ELR (cell line): ENCODE measurements around the gene SMPD1.

Source experiments
- DNase-seq: peaks from one replicate; pipeline ENCODE4 v3.0.0-alpha.2; 2015; ENCODE audit warnings: low read depth

The SMPD1 gene

DNA sequence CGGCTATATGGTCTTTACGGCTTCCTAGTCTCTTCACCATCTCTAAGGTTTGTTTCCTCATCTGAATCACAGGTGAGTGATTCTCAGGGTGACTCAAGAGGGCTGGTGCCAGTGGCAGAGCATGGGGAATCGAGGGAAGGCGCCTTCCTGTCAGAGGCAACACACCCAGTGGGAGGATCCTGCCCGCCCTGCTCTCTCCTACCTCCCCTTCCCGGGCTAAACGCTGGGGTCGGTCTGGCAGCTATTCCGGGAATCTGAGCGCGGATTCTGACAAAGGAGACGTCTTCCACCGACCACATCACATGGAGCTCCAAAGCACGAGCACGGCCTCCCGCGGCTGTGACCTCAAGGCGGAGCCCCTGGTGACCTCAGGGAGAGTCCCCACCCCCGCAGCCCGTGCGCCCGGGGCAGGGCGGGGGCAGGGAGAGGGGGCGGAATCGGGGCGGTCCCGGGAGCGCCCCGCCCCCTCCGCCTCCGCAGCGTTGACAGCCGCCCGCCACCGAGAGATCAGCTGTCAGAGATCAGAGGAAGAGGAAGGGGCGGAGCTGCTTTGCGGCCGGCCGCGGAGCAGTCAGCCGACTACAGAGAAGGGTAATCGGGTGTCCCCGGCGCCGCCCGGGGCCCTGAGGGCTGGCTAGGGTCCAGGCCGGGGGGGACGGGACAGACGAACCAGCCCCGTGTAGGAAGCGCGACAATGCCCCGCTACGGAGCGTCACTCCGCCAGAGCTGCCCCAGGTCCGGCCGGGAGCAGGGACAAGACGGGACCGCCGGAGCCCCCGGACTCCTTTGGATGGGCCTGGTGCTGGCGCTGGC, at the start of gene SMPD1:
SMPD1 (plus strand) TSS at position 570 of the 813 bp plus-strand sequence; CDS start at position 695, 125 bp downstream.
- DNase-seq, result peak; percentile 88

DNA sequence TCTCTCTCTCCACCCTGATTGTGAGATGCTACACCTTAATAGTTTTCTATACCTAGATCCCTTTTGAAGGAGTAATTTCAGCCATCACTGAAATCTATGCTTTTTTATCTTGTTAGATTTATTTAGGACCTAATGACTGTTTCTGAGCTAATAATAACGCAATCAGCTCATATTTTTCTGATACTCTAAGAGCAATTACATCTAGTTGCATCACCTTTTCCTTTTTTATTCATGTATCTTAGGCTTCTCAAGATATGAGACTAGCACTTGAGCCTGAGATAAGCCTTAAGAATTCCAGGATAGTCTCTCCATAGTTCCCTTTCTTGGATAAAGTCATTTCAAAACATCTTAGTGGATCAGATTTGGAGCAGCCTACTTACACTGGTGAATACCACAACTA, 44.9 kb upstream of the SMPD1 start:
- no peak for DNase-seq

DNA sequence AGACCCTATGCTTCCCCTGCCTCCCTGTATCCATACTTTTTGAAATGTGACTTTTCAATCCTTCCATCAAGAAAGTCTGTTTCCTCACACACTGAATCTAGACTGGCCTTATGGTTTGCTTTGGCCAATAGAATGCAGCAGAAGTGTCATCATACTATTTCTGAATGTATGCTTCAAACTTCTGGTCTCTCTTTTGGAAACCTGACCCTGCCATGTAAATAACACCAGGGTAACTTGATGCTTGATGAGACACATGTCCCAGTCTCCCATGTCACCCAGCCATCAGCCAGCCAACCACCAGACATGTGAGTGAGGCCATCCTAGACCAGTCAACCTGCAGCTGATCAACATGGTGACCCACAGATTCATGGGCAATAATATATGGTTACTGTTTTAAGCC, 40.2 kb upstream of the SMPD1 start:
- no peak for DNase-seq

DNA sequence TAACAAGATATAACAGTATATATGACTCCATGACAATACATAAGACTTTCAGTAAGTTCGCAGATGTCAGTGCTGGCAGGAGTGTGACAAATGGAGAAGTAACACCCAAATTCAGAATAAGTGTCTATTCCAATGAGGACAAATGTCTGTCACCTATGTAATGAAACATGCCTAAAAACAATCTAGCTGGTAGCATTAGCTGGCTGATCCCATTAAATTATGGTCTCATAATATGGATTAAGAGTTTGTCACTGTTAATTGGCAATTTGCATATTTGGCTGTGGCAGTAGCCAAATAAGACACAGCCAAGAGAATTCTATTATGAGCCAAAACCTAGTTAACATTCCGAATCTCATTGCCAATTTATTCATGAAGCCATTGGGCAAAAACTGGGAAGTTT, 39.8 kb upstream of the SMPD1 start:
- DNase-seq, result no peak

DNA sequence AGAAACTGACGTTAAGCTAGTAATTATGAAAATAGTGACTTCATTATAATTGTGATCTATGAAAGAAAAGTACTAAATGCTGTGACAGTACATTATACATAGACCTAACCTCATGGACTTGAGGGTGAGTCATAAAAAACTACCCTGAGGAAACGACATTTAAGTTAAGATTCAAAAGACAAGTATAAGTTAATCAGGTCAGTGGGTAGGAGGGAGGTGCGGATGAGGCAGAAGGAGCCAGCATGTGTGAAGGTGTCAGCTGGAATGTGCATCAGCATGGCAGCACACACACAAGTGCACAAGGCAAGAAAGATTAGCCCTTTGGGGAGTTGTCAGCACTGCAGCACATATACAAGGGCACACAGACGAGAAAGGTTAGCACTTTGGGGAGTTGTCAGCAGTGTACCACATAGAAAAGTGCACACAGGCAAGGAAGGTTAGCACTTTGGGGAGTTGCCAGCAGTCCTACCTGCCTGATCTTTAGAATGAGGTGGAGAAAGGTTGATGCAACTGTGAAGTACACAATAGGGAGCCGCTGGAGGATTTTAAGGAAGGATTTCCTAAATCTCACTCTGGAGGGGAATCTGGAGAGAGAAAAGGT, 38.4 kb upstream of the SMPD1 start:
- DNase-seq, result peak; percentile 21

DNA sequence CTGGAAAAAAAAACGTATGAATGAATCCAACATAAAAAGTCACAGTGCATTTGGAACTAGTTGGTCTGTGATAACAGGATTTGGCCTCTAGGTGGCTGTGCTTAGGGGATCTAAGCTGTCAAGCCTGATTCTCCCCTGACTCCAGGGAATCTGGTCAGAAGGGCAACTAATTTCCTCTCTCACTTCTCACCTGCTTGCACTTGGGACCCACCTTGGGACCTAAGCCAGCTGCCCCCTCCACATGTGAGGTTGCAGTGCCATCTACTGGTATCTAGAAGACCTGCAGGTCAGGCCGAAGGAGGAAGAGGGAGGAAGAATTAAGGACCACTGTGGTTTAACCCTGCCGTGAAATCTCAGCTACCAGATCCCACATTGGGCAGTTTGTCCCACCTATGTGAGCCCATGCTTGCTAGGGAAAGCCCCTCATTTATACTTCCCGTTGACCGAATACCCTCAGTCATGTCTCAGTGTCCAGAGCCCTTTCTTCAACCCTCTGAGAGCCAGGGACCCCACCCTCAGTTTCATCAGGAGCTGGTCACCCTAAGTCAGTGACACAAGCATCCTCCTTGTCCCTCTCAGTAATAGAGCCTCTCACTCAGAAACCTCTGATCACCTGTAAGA, 36.8 kb upstream of the SMPD1 start:
- DNase-seq, result peak; percentile 66

DNA sequence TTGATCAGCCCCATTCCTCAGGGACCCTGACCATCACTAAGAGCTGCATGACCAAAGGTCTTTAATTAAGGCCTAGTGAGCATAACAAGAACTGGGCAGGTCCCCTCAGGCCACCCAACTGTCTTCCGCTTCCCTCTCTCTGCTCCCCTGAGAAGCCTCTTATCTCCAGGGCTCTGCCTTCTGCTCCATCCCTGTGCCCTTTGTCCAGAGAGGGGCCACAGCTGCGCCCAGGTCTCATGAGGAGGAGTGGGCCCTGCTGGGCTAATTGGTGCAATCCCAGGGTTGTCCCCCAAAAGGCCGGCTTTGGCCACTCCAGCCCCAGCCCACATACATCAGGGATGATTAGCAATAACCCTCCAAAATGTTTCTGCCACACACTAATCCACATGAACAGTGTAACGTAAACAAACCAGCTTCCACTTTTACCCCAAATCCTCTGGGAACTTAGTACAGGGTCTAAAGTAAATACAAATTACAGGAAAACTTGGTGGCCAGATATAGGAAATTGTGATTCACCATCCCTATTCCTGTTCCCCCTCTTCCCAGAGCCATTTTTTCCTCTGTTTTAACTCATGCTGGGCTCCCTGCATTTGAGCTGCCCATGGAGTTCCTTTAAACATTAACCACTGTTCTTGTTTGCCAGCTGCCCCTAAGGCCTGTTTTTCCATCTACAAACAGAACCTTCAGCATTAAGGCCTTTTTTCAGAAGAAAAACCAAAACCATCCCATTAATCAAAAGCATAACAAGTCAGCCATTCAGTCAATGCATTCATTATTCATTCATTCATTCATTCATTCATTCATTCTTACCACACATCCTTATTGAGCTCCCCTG, 35.4 kb upstream of the SMPD1 start:
- no peak for DNase-seq

DNA sequence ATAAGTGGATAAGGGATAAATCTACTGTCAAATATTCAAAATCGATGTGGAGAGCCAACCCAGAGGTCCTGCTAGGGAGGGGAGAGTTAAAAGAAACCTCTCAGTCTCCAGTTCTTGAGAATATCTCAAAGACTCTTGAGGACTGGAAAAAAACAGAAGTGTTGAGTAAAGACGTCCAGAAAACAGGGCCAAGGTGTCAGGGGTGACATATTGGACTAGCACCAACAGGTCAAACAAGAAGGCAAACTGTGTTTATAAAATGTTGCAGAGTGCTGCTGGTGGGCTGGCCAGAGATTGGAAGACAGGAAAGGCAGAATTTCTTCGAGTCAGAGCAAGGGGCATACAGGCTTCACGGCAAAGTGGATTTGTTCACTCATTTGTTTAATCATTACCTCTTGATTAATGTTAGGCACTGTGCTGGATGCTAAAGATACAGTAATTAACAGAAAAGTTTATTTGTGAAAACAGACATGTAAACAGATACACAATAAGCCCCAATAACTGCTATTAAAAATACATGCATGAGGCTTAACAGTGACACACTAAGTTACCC, 33.7 kb upstream of the SMPD1 start:
- DNase-seq, result no peak

DNA sequence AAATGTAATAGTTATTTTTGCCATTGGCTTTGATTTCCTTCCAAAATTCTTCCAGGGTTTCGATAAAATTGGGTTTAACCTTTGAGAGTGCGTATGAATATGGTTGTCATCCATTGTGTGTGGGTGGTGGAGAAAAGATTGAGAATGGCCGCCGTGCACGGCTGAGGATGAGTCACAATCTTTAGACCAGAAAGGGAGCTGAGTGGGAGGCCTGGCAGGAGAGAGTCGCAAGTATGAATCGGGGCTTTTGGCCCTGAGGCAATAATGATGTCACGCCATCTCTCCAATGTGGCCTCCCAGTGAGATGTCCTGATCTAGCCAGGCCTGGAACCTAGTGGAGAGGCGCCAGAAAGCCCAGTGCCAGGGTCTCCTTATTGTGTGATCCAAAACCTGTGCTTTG, 33.1 kb upstream of the SMPD1 start:
- peak; percentile 96 for DNase-seq

DNA sequence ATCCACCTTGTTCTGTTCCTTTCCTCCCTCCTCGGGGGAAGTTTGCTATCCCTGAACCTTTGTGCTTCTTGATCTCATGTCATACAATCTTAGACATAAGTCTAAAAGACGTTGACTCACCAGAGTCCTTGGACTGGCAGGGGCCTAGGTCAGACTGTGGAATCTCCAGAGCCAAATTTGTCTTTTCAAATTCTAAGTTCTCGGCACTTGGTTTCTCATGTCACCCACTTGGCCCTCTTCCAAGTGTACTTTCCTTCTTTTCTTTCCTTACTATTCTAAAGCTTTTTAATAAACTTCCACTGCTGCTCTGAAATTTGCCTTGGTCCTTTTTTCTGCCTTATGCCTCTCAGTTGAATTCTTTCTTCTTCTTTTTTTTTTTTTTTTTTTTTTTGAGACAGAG, 30.1 kb upstream of the SMPD1 start:
- no peak for DNase-seq

DNA sequence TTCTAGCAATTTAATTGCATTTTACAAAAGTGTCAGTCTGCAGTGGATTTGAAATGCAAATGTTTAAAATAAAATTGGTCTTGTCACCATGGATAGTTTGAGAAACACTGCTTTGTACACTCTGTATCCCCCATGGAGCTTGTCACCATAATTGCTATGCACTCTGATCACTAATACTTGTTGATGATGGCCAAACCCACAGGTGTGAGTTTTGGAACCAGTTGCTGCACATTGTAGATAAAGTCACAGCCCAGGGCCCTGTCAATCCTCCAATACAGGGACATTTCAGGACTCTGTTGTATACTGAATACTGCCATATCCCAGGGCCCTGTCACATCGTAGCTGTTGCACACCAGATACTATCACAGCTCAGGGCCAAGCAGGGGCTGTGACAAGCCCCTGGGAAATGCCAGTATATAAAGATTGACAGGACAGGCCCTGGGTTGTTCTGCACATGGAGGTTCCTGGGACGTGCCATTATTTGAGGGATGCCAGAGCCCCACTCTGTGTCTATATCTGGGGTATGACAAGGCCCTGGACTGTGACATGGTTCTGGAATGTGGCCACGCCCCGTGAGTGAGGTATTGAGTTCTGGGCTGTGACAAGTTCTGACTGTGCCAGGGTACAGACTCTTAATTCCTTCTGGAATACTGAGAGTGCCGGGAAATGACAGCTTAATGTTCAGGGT, 27.9 kb upstream of the SMPD1 start:
- peak; percentile 8 for DNase-seq

DNA sequence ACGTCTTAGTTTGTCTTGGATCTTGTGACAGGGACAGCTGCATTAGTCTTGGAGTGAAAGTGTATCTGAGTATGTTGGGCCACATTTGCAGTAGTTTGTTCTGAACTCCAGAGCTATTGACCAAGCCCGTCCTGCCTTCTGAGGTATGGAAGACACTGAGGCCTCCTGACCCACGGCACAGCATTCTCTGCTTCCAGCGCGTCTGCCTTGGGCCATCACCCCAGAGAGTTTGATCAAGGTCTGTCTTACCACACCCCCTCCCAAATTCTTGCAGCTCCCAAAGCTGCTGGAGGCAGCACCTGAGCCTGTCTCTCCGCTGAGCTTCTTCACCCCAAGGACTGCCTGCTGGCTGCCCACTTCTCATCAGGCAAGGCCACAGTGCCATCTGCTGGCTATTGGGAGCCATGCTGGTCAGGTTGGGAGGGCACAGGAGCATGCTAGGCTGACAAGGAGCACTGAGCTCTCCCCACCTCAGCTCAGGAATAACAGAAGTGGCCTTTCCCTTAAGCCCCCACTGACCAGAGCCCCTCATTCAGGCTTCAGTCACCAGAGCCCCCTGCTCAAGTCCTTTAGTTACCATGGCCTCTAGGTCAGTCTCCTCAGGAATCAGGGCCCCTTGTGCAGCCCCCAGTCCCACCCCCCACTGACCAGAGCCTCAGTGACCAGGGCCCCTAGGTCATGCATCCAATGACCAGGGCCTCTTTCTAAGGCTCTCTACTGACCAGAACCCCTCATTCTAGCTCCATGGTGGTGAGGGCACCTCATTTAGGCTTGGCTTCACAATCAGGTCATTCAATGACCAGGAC, 27.2 kb upstream of the SMPD1 start:
- DNase-seq, result peak; percentile 79

DNA sequence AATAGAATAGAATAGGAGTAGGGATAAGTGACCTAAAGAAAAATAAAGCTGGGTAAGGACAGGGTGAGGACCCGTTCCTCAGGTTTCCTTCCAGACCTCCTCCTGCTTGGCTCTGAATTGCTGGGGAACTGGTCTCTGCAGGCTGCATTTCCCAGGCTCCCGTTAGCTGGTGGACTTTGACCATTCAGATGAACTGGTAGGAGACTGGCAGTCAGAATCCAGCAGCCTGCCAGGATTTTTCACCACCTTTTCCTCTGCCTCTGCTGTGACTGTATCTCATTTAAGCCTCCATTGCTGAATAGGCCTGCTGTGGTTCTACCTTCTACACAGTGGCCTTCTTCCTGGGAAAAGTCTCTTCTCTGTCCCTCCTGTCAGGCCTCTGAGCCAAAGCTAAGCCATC, 24.6 kb upstream of the SMPD1 start:
- no peak for DNase-seq

DNA sequence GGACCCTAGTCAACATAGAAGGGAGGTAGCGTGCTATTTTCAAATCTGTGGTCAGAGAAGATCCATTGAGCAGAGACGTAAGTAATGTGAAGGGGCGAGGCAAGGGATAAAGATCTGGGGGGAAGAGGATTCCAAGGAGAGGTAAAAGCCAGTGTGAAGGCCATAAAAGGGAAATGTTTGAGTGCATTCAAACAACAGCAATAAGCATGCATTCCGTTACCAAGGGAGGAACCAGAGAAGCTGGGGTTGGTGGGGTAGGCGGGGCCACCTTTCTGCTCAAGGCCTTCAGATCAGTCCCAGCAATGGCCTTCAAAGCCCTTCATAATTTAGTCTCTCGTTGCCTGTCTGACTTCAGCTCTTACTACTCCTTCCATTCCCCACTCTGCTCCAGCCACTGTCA, 18.4 kb upstream of the SMPD1 start:
- no peak for DNase-seq

DNA sequence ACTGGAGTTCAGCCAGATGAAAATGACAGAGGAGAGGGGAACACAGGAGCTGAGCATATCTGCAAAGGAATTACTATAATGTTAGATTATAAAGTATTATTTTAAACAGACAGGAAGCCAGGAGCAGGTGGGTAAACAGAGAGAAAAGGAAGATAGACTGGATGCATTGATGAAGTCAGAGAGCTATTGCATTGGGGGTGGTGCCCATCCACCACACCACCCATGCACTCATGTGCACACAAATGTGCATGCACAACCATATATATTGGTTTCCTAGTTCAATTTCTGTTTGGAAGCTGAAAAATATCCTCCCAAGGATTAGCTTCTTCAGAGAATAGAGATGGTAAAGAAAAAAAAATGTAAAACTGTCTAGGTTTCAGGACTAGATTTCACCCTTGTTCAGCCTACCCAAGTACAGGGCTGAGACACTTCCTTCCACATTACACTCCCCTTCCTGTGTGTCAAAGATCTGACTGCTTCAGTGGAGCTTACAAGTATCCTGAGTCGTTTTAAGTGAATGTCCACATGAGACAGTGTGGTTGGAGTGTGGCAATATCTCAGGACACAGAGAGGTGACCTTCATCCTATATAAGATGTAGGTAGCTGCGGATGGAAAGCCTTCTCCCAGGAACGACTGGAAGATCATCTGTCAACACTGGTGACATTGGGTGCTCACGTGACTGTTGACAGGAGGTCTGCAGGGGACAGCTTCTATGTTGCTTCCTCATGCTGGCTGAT, 12.2 kb upstream of the SMPD1 start:
- peak; percentile 29 for DNase-seq

DNA sequence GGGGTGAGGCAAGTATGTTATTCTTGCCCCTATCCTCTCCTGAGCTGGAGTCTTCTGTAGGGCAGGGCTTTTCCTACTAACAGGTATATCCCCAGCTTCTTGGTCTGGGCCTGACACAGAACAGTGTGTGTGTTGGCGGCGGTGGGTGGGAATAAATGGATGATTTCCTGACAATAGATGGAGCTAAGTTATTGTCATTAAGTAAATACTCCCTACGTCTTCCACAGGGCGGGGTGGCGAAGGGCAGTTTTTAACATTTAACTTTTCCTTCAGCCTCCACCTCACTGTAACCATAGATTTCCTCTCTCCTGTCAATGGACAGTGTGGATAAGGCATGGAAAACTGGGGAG, 11.7 kb upstream of the SMPD1 start:
- no peak for DNase-seq

DNA sequence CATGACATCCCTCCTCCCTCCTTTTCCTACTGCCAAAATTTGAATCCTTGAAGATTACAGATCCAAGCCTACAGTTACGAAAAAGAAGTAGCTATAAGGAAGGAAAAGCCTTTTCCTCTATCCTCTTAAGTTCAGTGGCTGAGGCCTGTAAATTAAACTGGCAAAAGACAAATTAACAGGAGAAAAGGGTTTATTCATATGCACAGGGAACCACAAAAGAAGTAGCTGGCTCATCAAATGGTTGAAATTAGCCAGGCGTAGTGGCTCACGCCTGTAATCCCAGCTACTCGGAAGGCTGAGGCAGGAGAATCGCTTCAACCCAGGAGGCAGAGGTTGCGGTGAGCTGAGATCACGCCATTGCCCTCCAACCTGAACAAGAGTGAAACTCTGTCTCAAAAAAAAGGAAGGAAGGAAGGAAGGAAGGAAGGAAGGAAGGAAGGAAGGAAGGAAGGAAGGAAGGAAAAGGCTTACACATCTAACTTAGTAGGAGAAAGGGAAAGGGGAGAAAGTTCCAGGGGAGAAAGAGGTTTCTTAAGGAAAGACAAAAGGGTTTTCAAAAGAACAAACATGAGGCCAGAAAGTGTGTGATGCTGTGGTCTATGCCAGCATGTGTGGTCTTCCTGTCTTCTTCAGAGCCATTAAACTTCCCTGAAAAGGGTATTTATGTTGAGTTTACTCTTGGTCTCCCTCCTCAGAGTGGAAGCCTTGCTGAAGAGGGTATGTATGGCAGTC, 5.1 kb upstream of the SMPD1 start:
- no peak for DNase-seq

DNA sequence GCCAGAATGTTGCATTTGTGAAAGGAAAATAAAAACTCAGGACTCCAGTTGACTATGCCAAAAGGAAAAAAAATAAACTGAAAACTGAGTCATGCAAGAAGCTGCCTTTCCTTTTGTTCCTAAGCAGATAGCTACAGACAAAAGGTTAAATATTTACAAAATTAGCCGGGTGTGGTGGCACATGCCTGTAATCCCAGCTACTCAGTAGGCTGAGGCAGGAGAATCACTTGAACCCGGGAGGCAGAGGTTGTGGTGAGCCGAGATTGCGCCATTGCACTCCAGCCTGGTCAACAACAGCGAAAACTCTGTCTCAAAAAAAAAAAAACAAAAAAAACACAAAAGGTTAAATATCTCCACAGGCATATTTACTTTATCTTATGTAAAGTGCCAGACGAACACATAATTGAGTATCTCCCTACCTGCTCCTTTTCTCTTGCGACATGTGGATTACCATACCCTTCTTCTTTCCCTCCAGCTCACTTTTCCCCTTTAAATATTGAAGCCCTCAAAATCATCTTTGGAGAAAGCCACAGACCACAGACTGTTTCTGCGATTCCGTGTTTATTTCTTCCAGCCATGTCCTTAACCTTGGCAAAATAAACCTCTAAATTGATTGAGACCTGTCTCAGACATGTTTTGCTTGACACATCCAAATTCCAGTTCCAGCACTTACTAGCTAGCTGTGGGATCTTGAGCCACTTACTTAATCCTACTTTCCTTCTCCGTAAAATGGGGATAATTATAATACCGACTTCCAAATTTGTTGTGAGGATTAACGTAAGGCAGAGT, 2.3 kb upstream of the SMPD1 start:
- peak; percentile 41 for DNase-seq

DNA sequence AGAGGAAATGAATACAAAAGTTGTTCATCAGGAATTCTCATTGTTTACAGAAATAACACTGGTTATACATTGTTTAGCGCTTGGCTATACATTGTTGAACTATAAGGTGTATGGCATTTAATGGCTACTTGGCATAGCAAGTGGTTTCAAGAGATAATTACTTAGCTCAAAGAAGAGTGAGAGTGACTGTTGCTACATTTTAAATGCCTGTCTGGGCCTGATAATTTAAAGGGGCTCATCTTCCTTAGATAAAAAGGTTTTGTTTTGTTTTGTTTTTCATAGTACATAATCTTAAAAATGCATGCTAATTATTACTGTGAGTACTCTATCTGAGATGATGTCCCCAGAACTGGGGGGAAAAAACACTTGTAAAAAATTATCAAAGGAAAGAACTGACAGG, 1.5 kb upstream of the SMPD1 start:
- no peak for DNase-seq
